HCT116 (cell line): Measurements from ENCODE around the gene CHTF18. TPM values are rescaled to one million over a fixed set of nuclear protein-coding genes. Genes with fewer than 3 reads are reported as not detected.

ENCODE experiments used
- ATAC-seq: fragments of 200-7000 bp; cut with Tn5 transposase; 2 replicates; pipeline ENCODE4 v1.9.1; 2020; ENCODE audit warnings: mild to moderate bottlenecking, moderate library complexity
- BruUV-seq: library from RNA; stranded (reverse); fragments of 400-500 nt; replicated peaks from 2 replicates; lab custom pipeline; 2021; lab: Mats Ljungman, UMichigan
- CTCF ChIA-PET: fragments of 300-600 bp; sonication (Branson Sonifier 250); formaldehyde crosslinking; loops from one replicate; lab custom pipeline; 2021; ENCODE audit warnings: antibody characterized with exemption; lab: Charles Lee
- POLR2A ChIA-PET: fragments of 300-600, 350-600 bp; sonication (Branson Sonifier 250); formaldehyde crosslinking; loops from one replicate; lab custom pipeline; 2021; ENCODE audit warnings: antibody characterized with exemption; lab: Charles Lee
- RAD21 ChIA-PET, 2 experiments: fragments of 300-600 bp; sonication (Branson Sonifier 250); formaldehyde crosslinking; loops; one replicate each; lab custom pipeline; 2023; ENCODE audit warnings: low total read pairs in 2 of 2; ENCODE audit not compliant: uncharacterized antibody in 2 of 2, unreplicated experiment in 2 of 2, low non-redundant PET in 1 of 2; lab: Charles Lee
- DNase-seq: peaks from one replicate; pipeline ENCODE4 v3.0.0-alpha.2; 2010; ENCODE audit warnings: low read depth, low spot score
- H2AFZ ChIP-seq: fragments of 200-600 bp; shearing (Covaris generic), sonication (generic); 2 replicates; pipeline ENCODE4 v1.6.1; 2017; ENCODE audit warnings: low read depth, mixed run types, mixed read lengths, antibody characterized with exemption, low read length; ENCODE audit not compliant: poor library complexity, severe bottlenecking
- H3K27ac ChIP-seq: 2 replicates; pipeline ENCODE4 v1.5.1; 2012; ENCODE audit warnings: low read depth, low read length
- H3K27me3 ChIP-seq: fragments of 200-600 bp; sonication (generic); 2 replicates; pipeline ENCODE4 v1.6.1; 2016; ENCODE audit warnings: mixed run types, low read length, mixed read lengths; ENCODE audit not compliant: insufficient read depth
- H3K36me3 ChIP-seq, 2 experiments: fragments of 200-500 bp in 1 of 2; fragments of 200-600 bp in 1 of 2; sonication (Bioruptor generic) in 1 of 2; sonication (generic) in 1 of 2; 2 replicates each; pipeline versions ENCODE4 v1.5.1 to v1.6.1; 2014 to 2016; ENCODE audit warnings: low read length in 2 of 2, inconsistent platforms in 1 of 2, mixed read lengths in 1 of 2, mixed run types in 1 of 2; ENCODE audit not compliant: insufficient read depth in 2 of 2, control insufficient read depth in 1 of 2
- H3K4me1 ChIP-seq, 2 experiments: fragments of 200-600 bp in 1 of 2; sonication (generic) in 1 of 2; 2 replicates each; pipeline versions ENCODE4 v1.5.1 to v1.6.1; 2012 to 2017; ENCODE audit warnings: low read length in 2 of 2, inconsistent platforms in 1 of 2, mild to moderate bottlenecking in 1 of 2, mixed read lengths in 1 of 2, mixed run types in 1 of 2, moderate library complexity in 1 of 2; ENCODE audit not compliant: insufficient read depth in 2 of 2, control insufficient read depth in 1 of 2
- H3K4me2 ChIP-seq: fragments of 200-600 bp; sonication (generic); 2 replicates; pipeline ENCODE4 v1.6.1; 2017; ENCODE audit warnings: mixed run types, low read length, mixed read lengths
- H3K4me3 ChIP-seq, 2 experiments: fragments of 200-600 bp in 1 of 2; sonication (generic) in 1 of 2; replicated peaks in 1 of 2; 2 replicates each; pipeline ENCODE4 v1.5.1; 2011 to 2016; ENCODE audit warnings: low read length in 2 of 2, control low read depth in 1 of 2, low read depth in 1 of 2, mild to moderate bottlenecking in 1 of 2, mixed read lengths in 1 of 2, mixed run types in 1 of 2
- H3K79me2 ChIP-seq: fragments of 200-600 bp; sonication (generic); 2 replicates; pipeline ENCODE4 v1.6.1; 2017; ENCODE audit warnings: mild to moderate bottlenecking, mixed run types, low read length, moderate library complexity, mixed read lengths; ENCODE audit not compliant: insufficient read depth
- H3K9ac ChIP-seq: fragments of 200-600 bp; sonication (generic); 2 replicates; pipeline ENCODE4 v1.6.1; 2016; ENCODE audit warnings: low read length, mixed read lengths
- H3K9me2 ChIP-seq: fragments of 200-600 bp; sonication (generic), shearing (Covaris generic); 2 replicates; pipeline ENCODE4 v1.6.1; 2017; ENCODE audit warnings: mixed run types, mild to moderate bottlenecking, moderate library complexity; ENCODE audit not compliant: insufficient read depth
- H3K9me3 ChIP-seq, 2 experiments: fragments of 200-500 bp in 1 of 2; fragments of 200-600 bp in 1 of 2; sonication (Bioruptor generic) in 1 of 2; sonication (generic) in 1 of 2; 2 replicates each; pipeline ENCODE4 v1.6.1; 2014 to 2017; ENCODE audit warnings: low read length in 2 of 2, mixed read lengths in 2 of 2, inconsistent platforms in 1 of 2, low read depth in 1 of 2, mild to moderate bottlenecking in 1 of 2, mixed run types in 1 of 2, moderate library complexity in 1 of 2; ENCODE audit not compliant: control insufficient read depth in 1 of 2, insufficient read depth in 1 of 2
- H4K20me1 ChIP-seq: fragments of 200-600 bp; sonication (generic), shearing (Covaris generic); 2 replicates; pipeline ENCODE4 v1.6.1; 2017; ENCODE audit warnings: mixed run types, mild to moderate bottlenecking, moderate library complexity; ENCODE audit not compliant: insufficient read depth
- ATF3 ChIP-seq: IDR thresholded peaks from 2 replicates; pipeline ENCODE4 v1.6.1; 2012
- CBX3 ChIP-seq: IDR thresholded peaks from 2 replicates; pipeline ENCODE4 v1.6.1; 2012; ENCODE audit warnings: low read depth
- CEBPB ChIP-seq: IDR thresholded peaks from 2 replicates; pipeline ENCODE4 v1.6.1; 2012; ENCODE audit warnings: low read depth
- EGR1 ChIP-seq: IDR thresholded peaks from 2 replicates; pipeline ENCODE4 v1.6.1; 2012; ENCODE audit warnings: low read depth
- ELF1 ChIP-seq: IDR thresholded peaks from 2 replicates; pipeline ENCODE4 v1.6.1; 2012; ENCODE audit warnings: low read depth, borderline replicate concordance
- EZH2 ChIP-seq: fragments of 200-600 bp; sonication (generic); IDR thresholded peaks from 2 replicates; pipeline ENCODE4 v1.6.1; 2017; ENCODE audit warnings: antibody characterized with exemption, mixed run types
- FOSL1 ChIP-seq: IDR thresholded peaks from 2 replicates; pipeline ENCODE4 v1.6.1; 2012; ENCODE audit warnings: low read depth
- POLR2A ChIP-seq: IDR thresholded peaks from 2 replicates; pipeline ENCODE4 v1.7.0; 2011; ENCODE audit warnings: borderline replicate concordance; ENCODE audit not compliant: insufficient read depth, insufficient read length; ENCODE audit errors: extremely low read depth
- RAD21 ChIP-seq: IDR thresholded peaks from 2 replicates; pipeline ENCODE4 v1.6.1; 2012; ENCODE audit warnings: low read depth, mild to moderate bottlenecking
- REST ChIP-seq: IDR thresholded peaks from 2 replicates; pipeline ENCODE4 v1.6.1; 2012; ENCODE audit warnings: low read depth
- SIN3A ChIP-seq: IDR thresholded peaks from 2 replicates; pipeline ENCODE4 v1.6.1; 2012; ENCODE audit warnings: low read depth
- SRF ChIP-seq: IDR thresholded peaks from 2 replicates; pipeline ENCODE4 v1.6.1; 2012; ENCODE audit warnings: low read depth
- TCF7L2 ChIP-seq: IDR thresholded peaks from 2 replicates; pipeline ENCODE4 v1.7.0; 2011; ENCODE audit warnings: borderline replicate concordance, inconsistent platforms; ENCODE audit not compliant: insufficient read depth, insufficient read length; ENCODE audit errors: extremely low read depth
- YY1 ChIP-seq: IDR thresholded peaks from 2 replicates; pipeline ENCODE4 v1.6.1; 2011; ENCODE audit warnings: low read length, low read depth, moderate library complexity, mild to moderate bottlenecking; ENCODE audit not compliant: insufficient replicate concordance; ENCODE audit errors: extremely low read depth
- ZBTB33 ChIP-seq: IDR thresholded peaks from 2 replicates; pipeline ENCODE4 v1.6.1; 2011; ENCODE audit warnings: mild to moderate bottlenecking, low read length, moderate library complexity; ENCODE audit not compliant: insufficient replicate concordance; ENCODE audit errors: extremely low read depth
- intact Hi-C: fragments of 100-400 bp; cut with micrococcal nuclease; formaldehyde crosslinking; loops from 2 replicates; pipeline ENCODE4 v1.10.0; 2022
- total RNA-seq: library from RNA; stranded (reverse); gene quantifications from one replicate; pipeline ENCODE4 v1.2.1, GENCODE V29; 2021; ENCODE audit not compliant: unreplicated experiment

The CHTF18 gene
- total RNA-seq, 1 experiment from 2014 or later = 145 TPM

- no peaks in the 10 kb centered on the region for H3K27me3 ChIP-seq
- no TSS peak for BruUV-seq
- no peak for TF ChIP-seq SRF
- TF ChIP-seq RAD21 = no peak
- no peak for TF ChIP-seq ELF1
- TF ChIP-seq FOSL1 = no peak
- no peak for TF ChIP-seq ATF3
- H3K79me2 ChIP-seq = no peaks in the 10 kb centered on the region
- peak overlapping the region; percentile 50 for H3K4me2 ChIP-seq
- DNase-seq (no peak), ATAC-seq (peak; percentile 29)
- intact Hi-C loops = no loop called here
- no peaks in the 10 kb centered on the region for H4K20me1 ChIP-seq
- H2AFZ ChIP-seq = no peak overlapping the region
- H3K4me3 ChIP-seq = 0 out of 4 replicates have a peak overlapping the region, but pooled peaks of 1 of the 2 experiments have one; percentile 3
- H3K9ac ChIP-seq = peak overlapping the region; percentile 31
- POLR2A ChIA-PET = no interaction called here
- peak overlapping the region; percentile 58; the same call in 1 of the 2 replicates for H3K27ac ChIP-seq
- peaks cover 32 to 49% of the 10 kb centered on the region in 2 experiments for H3K4me1 ChIP-seq
- RAD21 ChIA-PET = no interaction called here
- H3K9me2 ChIP-seq = no peaks in the 10 kb centered on the region
- CTCF ChIA-PET = no interaction called here
- H3K36me3 ChIP-seq = no peaks in the 10 kb centered on the region
- H3K9me3 ChIP-seq = no peaks in the 10 kb centered on the region
Observed at GRCh38 chr16:777826-778225, 10.6 kb upstream of the CHTF18 start.

GRCh38 chr16:778447-778846 lies 10.0 kb upstream of the CHTF18 start:
- no peaks in the 10 kb centered on the region for H3K9me3 ChIP-seq
- TF ChIP-seq EGR1 (no peak), REST (no peak), ZBTB33 (no peak), POLR2A (no peak), ELF1 (no peak), CBX3 (no peak), SIN3A (no peak), EZH2 (no peak), ATF3 (no peak), TCF7L2 (no peak), SRF (no peak), YY1 (no peak), CEBPB (no peak)
- TF ChIP-seq, all 23 proteins: peak for 0
- RAD21 ChIA-PET = no interaction called here
- no TSS peak for BruUV-seq
- Histone ChIP-seq H2AFZ (no peak overlapping the region), H3K9ac (no peak overlapping the region), H3K36me3 (no peaks in the 10 kb centered on the region), H3K4me3 (no peak overlapping the region), H3K27ac (0 out of 2 replicates have a peak overlapping the region, but pooled peaks have one; percentile 58), H3K9me2 (no peaks in the 10 kb centered on the region), H3K79me2 (no peaks in the 10 kb centered on the region), H3K4me2 (peak overlapping the region; percentile 50), H3K4me1 (peaks cover 26 to 43% of the 10 kb centered on the region in 2 experiments), H3K27me3 (no peaks in the 10 kb centered on the region), H4K20me1 (no peaks in the 10 kb centered on the region)
- DNase-seq (no peak), ATAC-seq (no peak)
- CTCF ChIA-PET = no interaction called here
- POLR2A ChIA-PET = no interaction called here
- intact Hi-C loops = no loop called here
